ENCODE results near the gene MEX3D.
A peak's percentile ranks its signal among the peaks of the same experiment; 100 is the strongest.

MEX3D gene

DNA sequence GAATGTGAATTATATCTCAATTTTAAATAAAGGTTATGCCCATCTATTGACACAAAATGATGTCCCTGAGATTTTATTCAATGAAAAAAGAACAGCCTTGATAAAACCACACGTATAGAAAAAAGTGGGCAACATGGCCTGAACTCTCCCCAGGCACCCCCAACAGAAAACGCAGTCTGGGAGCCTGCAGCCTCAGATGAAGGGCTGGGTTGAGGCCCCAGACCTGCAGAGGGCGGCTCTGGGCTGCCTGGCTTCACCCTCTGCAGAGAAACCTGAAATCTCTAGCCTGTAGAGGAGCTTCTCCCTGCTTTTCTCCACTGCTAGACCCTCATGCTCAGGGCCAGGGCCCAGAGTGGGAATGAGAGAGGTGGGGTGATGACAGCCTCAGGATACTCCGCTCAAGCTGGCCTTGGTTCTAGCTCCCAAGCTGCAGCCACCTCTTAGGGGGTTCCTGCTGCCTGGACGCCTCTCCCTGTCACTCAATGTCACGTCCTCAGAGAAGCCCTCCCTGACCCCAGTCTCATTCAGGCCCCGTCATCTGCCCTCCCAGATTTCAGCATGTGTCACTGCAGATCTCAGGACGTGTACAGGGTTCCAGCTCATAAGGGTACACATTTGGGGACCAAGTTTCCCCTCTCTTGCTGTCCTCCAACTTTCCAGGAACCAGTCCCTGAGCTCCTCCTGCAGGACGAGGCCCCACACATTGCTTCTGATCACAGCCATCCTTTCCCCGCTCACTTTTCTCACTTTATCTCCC, 22.7 kb upstream of the MEX3D start:
- ChIA-PET CTCF (interaction anchor here (0.5 to 2.0 kb wide), 7 partner anchors 15 to 235 kb away, joined by 3 to 8 read pairs (median 4); no protein-coding TSS in a partner anchor), POLR2A (interaction anchor here (0.5 to 1.6 kb wide), 4 partner anchors 9 to 118 kb away, joined by 3 to 7 read pairs (median 4); partner anchors contain the start of genes TCF3 and UQCR11)
- Histone ChIP-seq H3K27ac (ENCODE audit: extremely low read depth, low read depth, low read length) (peak overlapping the region; percentile 100), H3K4me3 (ENCODE audit: low read depth, low read length) (peak overlapping the region; percentile 84), H3K9me3 (ENCODE audit: control insufficient read depth, insufficient read depth, low read depth, low read length) (no peaks in the 10 kb centered on the region), H3K36me3 (ENCODE audit: control insufficient read depth in 2 of 2, insufficient read depth in 1 of 2, low read length in 2 of 2) (peaks cover 7 to 23% of the 10 kb centered on the region in 2 experiments; a peak in 2 of 3 replicates), H3K4me1 (ENCODE audit: control insufficient read depth, insufficient read depth, low read length) (no peaks in the 10 kb centered on the region)
- TF ChIP-seq ZNF785 (tag by site-specific recombination; IDR thresholded peaks at IDR 0.05): no peak
- TF ChIP-seq, protein P1, sequence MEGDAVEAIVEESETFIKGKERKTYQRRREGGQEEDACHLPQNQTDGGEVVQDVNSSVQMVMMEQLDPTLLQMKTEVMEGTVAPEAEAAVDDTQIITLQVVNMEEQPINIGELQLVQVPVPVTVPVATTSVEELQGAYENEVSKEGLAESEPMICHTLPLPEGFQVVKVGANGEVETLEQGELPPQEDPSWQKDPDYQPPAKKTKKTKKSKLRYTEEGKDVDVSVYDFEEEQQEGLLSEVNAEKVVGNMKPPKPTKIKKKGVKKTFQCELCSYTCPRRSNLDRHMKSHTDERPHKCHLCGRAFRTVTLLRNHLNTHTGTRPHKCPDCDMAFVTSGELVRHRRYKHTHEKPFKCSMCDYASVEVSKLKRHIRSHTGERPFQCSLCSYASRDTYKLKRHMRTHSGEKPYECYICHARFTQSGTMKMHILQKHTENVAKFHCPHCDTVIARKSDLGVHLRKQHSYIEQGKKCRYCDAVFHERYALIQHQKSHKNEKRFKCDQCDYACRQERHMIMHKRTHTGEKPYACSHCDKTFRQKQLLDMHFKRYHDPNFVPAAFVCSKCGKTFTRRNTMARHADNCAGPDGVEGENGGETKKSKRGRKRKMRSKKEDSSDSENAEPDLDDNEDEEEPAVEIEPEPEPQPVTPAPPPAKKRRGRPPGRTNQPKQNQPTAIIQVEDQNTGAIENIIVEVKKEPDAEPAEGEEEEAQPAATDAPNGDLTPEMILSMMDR (tag by site-specific recombination; IDR thresholded peaks at IDR 0.05): 0 out of 2 replicates have a peak, but pooled peaks have one; percentile 22
- no peak for TF ChIP-seq ZNF311 (tag by site-specific recombination; IDR thresholded peaks at IDR 0.05; ENCODE audit: borderline replicate concordance)
- TF ChIP-seq ZXDB (tag by site-specific recombination; IDR thresholded peaks at IDR 0.05): 0 out of 2 replicates have a peak, but pooled peaks have one; percentile 3
- 0 out of 2 replicates have a peak, but pooled peaks have one; percentile 9 for TF ChIP-seq ZNF2 (tag by site-specific recombination; IDR thresholded peaks at IDR 0.05)
- 0 out of 2 replicates have a peak, but pooled peaks have one; percentile 27 for TF ChIP-seq ZNF184 (tag by site-specific recombination; IDR thresholded peaks at IDR 0.05)
- no peak for TF ChIP-seq ZNF175 (tag by site-specific recombination; IDR thresholded peaks at IDR 0.05)
- TF ChIP-seq ZBTB1 (tag by site-specific recombination; IDR thresholded peaks at IDR 0.05): no peak
- TF ChIP-seq, protein P2, sequence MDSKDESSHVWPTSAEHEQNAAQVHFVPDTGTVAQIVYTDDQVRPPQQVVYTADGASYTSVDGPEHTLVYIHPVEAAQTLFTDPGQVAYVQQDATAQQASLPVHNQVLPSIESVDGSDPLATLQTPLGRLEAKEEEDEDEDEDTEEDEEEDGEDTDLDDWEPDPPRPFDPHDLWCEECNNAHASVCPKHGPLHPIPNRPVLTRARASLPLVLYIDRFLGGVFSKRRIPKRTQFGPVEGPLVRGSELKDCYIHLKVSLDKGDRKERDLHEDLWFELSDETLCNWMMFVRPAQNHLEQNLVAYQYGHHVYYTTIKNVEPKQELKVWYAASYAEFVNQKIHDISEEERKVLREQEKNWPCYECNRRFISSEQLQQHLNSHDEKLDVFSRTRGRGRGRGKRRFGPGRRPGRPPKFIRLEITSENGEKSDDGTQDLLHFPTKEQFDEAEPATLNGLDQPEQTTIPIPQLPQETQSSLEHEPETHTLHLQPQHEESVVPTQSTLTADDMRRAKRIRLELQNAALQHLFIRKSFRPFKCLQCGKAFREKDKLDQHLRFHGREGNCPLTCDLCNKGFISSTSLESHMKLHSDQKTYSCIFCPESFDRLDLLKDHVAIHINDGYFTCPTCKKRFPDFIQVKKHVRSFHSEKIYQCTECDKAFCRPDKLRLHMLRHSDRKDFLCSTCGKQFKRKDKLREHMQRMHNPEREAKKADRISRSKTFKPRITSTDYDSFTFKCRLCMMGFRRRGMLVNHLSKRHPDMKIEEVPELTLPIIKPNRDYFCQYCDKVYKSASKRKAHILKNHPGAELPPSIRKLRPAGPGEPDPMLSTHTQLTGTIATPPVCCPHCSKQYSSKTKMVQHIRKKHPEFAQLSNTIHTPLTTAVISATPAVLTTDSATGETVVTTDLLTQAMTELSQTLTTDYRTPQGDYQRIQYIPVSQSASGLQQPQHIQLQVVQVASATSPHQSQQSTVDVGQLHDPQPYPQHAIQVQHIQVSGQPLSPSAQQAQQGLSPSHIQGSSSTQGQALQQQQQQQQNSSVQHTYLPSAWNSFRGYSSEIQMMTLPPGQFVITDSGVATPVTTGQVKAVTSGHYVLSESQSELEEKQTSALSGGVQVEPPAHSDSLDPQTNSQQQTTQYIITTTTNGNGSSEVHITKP (tag by site-specific recombination; IDR thresholded peaks at IDR 0.05): peak; percentile 85
- no peak for TF ChIP-seq MZF1 (tag by site-specific recombination; IDR thresholded peaks at IDR 0.05; ENCODE audit: borderline replicate concordance)
- peak; percentile 92 for TF ChIP-seq ZNF335 (tag by site-specific recombination; conservative IDR thresholded peaks at IDR 0.05)
- TF ChIP-seq ZNF658 (tag by site-specific recombination; IDR thresholded peaks at IDR 0.05): no peak
- peak; percentile 34; the same call in 1 of the 2 replicates for TF ChIP-seq ZSCAN30 (tag by site-specific recombination; IDR thresholded peaks at IDR 0.05)
- no peak for TF ChIP-seq ZNF776 (tag by site-specific recombination; IDR thresholded peaks at IDR 0.05; ENCODE audit: borderline replicate concordance)
- peak; percentile 49 for TF ChIP-seq ZBTB8A (tag by site-specific recombination; IDR thresholded peaks at IDR 0.05)
- peak; percentile 64 for TF ChIP-seq ZBTB20 (tag by site-specific recombination; IDR thresholded peaks at IDR 0.05)
- no peak for TF ChIP-seq YY2 (tag by site-specific recombination; IDR thresholded peaks at IDR 0.05)
- 0 out of 2 replicates have a peak, but pooled peaks have one; percentile 9 for TF ChIP-seq IKZF3 (tag by site-specific recombination; IDR thresholded peaks at IDR 0.05)
- no peak for TF ChIP-seq OVOL3 (tag by site-specific recombination; IDR thresholded peaks at IDR 0.05)
- TF ChIP-seq, protein P3, sequence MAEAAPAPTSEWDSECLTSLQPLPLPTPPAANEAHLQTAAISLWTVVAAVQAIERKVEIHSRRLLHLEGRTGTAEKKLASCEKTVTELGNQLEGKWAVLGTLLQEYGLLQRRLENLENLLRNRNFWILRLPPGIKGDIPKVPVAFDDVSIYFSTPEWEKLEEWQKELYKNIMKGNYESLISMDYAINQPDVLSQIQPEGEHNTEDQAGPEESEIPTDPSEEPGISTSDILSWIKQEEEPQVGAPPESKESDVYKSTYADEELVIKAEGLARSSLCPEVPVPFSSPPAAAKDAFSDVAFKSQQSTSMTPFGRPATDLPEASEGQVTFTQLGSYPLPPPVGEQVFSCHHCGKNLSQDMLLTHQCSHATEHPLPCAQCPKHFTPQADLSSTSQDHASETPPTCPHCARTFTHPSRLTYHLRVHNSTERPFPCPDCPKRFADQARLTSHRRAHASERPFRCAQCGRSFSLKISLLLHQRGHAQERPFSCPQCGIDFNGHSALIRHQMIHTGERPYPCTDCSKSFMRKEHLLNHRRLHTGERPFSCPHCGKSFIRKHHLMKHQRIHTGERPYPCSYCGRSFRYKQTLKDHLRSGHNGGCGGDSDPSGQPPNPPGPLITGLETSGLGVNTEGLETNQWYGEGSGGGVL (tag by site-specific recombination; IDR thresholded peaks at IDR 0.05): no peak
- TF ChIP-seq, protein P4, sequence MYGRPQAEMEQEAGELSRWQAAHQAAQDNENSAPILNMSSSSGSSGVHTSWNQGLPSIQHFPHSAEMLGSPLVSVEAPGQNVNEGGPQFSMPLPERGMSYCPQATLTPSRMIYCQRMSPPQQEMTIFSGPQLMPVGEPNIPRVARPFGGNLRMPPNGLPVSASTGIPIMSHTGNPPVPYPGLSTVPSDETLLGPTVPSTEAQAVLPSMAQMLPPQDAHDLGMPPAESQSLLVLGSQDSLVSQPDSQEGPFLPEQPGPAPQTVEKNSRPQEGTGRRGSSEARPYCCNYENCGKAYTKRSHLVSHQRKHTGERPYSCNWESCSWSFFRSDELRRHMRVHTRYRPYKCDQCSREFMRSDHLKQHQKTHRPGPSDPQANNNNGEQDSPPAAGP (tag by site-specific recombination; IDR thresholded peaks at IDR 0.05): no peak
- TF ChIP-seq KLF16 (tag by site-specific recombination; IDR thresholded peaks at IDR 0.05): no peak
